Measurements from ENCODE around the gene LCP2.

LCP2 gene

DNA sequence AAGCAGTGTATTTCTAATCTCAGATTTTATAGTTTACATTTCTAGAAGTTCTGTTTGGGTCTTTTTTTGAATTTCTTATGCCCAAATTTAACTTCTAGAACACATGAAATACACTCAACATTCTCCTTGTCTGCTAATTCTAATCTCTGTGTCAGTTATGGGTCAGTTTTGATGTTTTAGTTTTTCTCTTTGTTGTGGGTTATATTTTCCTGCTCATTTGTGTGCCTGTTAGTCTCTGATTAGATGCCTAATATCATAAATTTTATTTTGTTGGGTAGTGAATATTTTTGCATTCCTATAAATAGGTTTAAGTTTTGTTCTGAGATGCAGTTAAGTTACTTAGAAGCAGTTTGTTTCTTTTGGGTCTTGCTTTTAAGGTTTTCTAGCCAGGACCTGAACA, 12.4 kb downstream of the LCP2 start:
- Histone ChIP-seq H3K27ac (ENCODE audit: low read length) (no peak overlapping the region), H2AFZ (ENCODE audit: low read depth, low read length) (no peak overlapping the region), H3K9ac (ENCODE audit: low read length) (no peak overlapping the region), H4K20me1 (ENCODE audit: insufficient read depth, low read length) (no peaks in the 10 kb centered on the region), H3K4me1 (ENCODE audit: low read length) (no peaks in the 10 kb centered on the region), H3K4me3 (ENCODE audit: low read length) (no peak overlapping the region), H3K27me3 (ENCODE audit: low read depth, low read length) (peaks cover 51% of the 10 kb centered on the region), H3K36me3 (replicated peaks; ENCODE audit: low read depth, low read length) (no peaks in the 10 kb centered on the region), H3K9me3 (ENCODE audit: insufficient read depth, low read length) (0 out of 2 replicates have a peak, but pooled peaks cover 5% of the 10 kb centered on the region), H3K4me2 (ENCODE audit: low read length) (no peak overlapping the region), H3K79me2 (ENCODE audit: low read length) (no peaks in the 10 kb centered on the region)
- TF ChIP-seq, protein P1, sequence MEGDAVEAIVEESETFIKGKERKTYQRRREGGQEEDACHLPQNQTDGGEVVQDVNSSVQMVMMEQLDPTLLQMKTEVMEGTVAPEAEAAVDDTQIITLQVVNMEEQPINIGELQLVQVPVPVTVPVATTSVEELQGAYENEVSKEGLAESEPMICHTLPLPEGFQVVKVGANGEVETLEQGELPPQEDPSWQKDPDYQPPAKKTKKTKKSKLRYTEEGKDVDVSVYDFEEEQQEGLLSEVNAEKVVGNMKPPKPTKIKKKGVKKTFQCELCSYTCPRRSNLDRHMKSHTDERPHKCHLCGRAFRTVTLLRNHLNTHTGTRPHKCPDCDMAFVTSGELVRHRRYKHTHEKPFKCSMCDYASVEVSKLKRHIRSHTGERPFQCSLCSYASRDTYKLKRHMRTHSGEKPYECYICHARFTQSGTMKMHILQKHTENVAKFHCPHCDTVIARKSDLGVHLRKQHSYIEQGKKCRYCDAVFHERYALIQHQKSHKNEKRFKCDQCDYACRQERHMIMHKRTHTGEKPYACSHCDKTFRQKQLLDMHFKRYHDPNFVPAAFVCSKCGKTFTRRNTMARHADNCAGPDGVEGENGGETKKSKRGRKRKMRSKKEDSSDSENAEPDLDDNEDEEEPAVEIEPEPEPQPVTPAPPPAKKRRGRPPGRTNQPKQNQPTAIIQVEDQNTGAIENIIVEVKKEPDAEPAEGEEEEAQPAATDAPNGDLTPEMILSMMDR (IDR thresholded peaks at IDR 0.05; ENCODE audit: low read depth, low read length) = no peak
- TF ChIP-seq EZH2phosphoT487 (IDR thresholded peaks at IDR 0.05; ENCODE audit: low read depth) = no peak

DNA sequence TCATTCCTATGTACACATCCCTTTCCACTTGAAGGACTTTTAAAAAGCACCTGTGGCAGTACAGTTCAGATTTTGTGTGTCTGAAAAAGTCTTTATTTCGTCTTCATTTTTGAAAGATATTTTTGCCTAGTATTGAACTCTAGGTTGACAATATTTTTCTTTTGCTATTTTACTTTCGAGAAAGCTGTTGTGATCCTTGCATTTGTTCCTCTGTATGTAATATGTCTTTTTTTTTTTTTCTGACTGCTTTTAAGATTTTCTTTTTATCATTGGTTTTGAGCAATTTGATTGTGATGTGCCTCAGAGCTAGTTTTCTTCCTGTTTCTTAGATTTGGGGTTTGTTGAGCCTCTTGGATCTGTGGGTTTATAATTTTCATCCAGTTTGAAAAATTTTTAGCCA, 13.3 kb downstream of the LCP2 start:
- no peaks in the 10 kb centered on the region for H3K79me2 ChIP-seq (ENCODE audit: low read length)

DNA sequence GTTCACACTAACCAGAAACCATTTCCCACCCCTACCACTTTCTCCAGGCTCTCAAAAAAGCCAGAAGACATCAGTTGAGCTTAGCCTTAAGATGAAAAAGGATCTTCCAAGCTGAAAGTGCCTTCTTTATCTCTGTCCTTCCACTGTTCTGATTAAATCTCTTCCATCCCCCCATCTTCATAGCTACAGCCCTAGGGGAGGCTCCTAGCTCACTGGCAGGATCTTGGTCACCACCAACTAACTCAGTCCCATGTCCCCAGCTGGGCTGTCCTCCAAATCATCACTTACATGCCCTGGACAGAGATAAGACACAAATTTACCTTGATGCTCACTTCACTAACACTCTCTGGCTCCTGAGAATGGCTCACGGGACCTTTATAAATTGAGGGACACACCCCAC, 14.3 kb downstream of the LCP2 start:
- no peak overlapping the region for H2AFZ ChIP-seq (ENCODE audit: low read depth, low read length)
- no peaks in the 10 kb centered on the region for H3K36me3 ChIP-seq (replicated peaks; ENCODE audit: low read depth, low read length)
- no peak overlapping the region for H3K4me3 ChIP-seq (ENCODE audit: low read length)
- H3K27me3 ChIP-seq (ENCODE audit: low read depth, low read length) = peaks cover 40% of the 10 kb centered on the region
- H3K79me2 ChIP-seq (ENCODE audit: low read length) = no peaks in the 10 kb centered on the region
- no peak overlapping the region for H3K9ac ChIP-seq (ENCODE audit: low read length)
- TF ChIP-seq, protein P1 (IDR thresholded peaks at IDR 0.05; ENCODE audit: low read depth, low read length) = no peak
- no peak for TF ChIP-seq EZH2phosphoT487 (IDR thresholded peaks at IDR 0.05; ENCODE audit: low read depth)
- H4K20me1 ChIP-seq (ENCODE audit: insufficient read depth, low read length) = no peaks in the 10 kb centered on the region
- no peaks in the 10 kb centered on the region for H3K4me1 ChIP-seq (ENCODE audit: low read length)
- H3K27ac ChIP-seq (ENCODE audit: low read length) = no peak overlapping the region
- 0 out of 2 replicates have a peak, but pooled peaks cover 5% of the 10 kb centered on the region for H3K9me3 ChIP-seq (ENCODE audit: insufficient read depth, low read length)
- no peak overlapping the region for H3K4me2 ChIP-seq (ENCODE audit: low read length)

More for the DNA sequence above, 13.3 kb downstream of the LCP2 start:
- Histone ChIP-seq H3K27me3 (ENCODE audit: low read depth, low read length) (peaks cover 47% of the 10 kb centered on the region), H3K4me1 (ENCODE audit: low read length) (no peaks in the 10 kb centered on the region), H3K36me3 (replicated peaks; ENCODE audit: low read depth, low read length) (no peaks in the 10 kb centered on the region), H3K27ac (ENCODE audit: low read length) (no peak overlapping the region), H3K4me2 (ENCODE audit: low read length) (no peak overlapping the region), H4K20me1 (ENCODE audit: insufficient read depth, low read length) (no peaks in the 10 kb centered on the region), H3K4me3 (ENCODE audit: low read length) (no peak overlapping the region), H3K9me3 (ENCODE audit: insufficient read depth, low read length) (0 out of 2 replicates have a peak, but pooled peaks cover 5% of the 10 kb centered on the region), H3K9ac (ENCODE audit: low read length) (no peak overlapping the region), H2AFZ (ENCODE audit: low read depth, low read length) (no peak overlapping the region)
- TF ChIP-seq, protein P1 (IDR thresholded peaks at IDR 0.05; ENCODE audit: low read depth, low read length) = no peak
- no peak for TF ChIP-seq EZH2phosphoT487 (IDR thresholded peaks at IDR 0.05; ENCODE audit: low read depth)

DNA sequence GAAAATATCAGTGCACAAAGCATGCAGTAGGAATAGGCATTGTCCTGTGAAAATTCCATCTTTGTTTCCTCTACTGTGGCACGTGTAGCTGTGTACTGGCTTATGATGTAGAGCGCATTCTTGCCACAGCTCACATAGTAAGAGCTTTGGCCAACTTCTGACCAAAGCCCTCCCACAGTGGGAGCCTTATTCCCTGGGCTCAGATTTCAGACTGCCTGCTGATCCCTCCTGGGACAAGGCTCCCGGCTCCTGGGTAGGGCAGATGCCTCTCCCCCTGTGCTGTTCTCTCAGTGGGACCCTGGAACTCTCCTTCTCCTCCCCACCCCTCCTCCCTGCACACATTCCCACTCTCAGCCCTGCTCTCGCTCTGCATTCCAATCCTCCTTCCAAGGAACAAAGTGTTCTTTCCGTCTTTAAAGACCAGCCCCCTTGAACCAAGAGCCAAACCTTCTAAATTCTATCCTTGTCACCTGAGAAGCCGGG, 17.5 kb downstream of the LCP2 start:
- H3K27ac ChIP-seq (ENCODE audit: low read length) = no peak overlapping the region
- H2AFZ ChIP-seq (ENCODE audit: low read depth, low read length) = no peak overlapping the region
- H3K9me3 ChIP-seq (ENCODE audit: insufficient read depth, low read length) = 0 out of 2 replicates have a peak, but pooled peaks cover 5% of the 10 kb centered on the region
- H3K27me3 ChIP-seq (ENCODE audit: low read depth, low read length) = peaks cover 42% of the 10 kb centered on the region
- H3K4me2 ChIP-seq (ENCODE audit: low read length) = no peak overlapping the region
- TF ChIP-seq, protein P1 (IDR thresholded peaks at IDR 0.05; ENCODE audit: low read depth, low read length) = no peak
- no peak for TF ChIP-seq EZH2phosphoT487 (IDR thresholded peaks at IDR 0.05; ENCODE audit: low read depth)
- H3K4me3 ChIP-seq (ENCODE audit: low read length) = no peak overlapping the region
- H3K4me1 ChIP-seq (ENCODE audit: low read length) = peaks cover 3% of the 10 kb centered on the region; the same call in 1 of the 2 replicates
- no peaks in the 10 kb centered on the region for H3K36me3 ChIP-seq (replicated peaks; ENCODE audit: low read depth, low read length)
- no peaks in the 10 kb centered on the region for H3K79me2 ChIP-seq (ENCODE audit: low read length)
- H4K20me1 ChIP-seq (ENCODE audit: insufficient read depth, low read length) = no peaks in the 10 kb centered on the region
- H3K9ac ChIP-seq (ENCODE audit: low read length) = no peak overlapping the region
